K562 (cell line): ENCODE results near the gene TXN2. TPM values are rescaled to one million over a fixed set of nuclear protein-coding genes. Genes with fewer than 3 reads are reported as not detected.

Experiments
- CBX8 ChIP-seq: fragments of 200-600 bp; sonication (generic); IDR thresholded peaks from 2 replicates; pipeline ENCODE4 v1.6.1; 2012; ENCODE audit warnings: borderline replicate concordance, mixed run types, low read depth, mild to moderate bottlenecking, moderate library complexity, mixed read lengths, low read length, control low read depth, inconsistent platforms; ENCODE audit not compliant: poor library complexity, severe bottlenecking; ENCODE audit errors: extremely low read depth
- CHD7 ChIP-seq: fragments of 200-600 bp; sonication (generic); IDR thresholded peaks from one replicate; pipeline ENCODE4 v1.6.1; 2012; ENCODE audit warnings: mild to moderate bottlenecking, low read depth, low read length, inconsistent platforms
- ERF ChIP-seq: fragments of 450-650 bp; formaldehyde crosslinking; IDR thresholded peaks from 2 replicates; pipeline ENCODE4 v1.4.0; 2020; ENCODE audit warnings: mild to moderate bottlenecking, mixed read lengths
- ETS1 ChIP-seq: conservative IDR thresholded peaks from 2 replicates; pipeline ENCODE4 v1.6.1; 2011; ENCODE audit warnings: low read depth, mild to moderate bottlenecking, low read length; ENCODE audit not compliant: control insufficient read depth
- ETV1 ChIP-seq: fragments of 450-650 bp; conservative IDR thresholded peaks from 2 replicates; pipeline ENCODE4 v1.6.1; 2016; ENCODE audit warnings: missing genetic modification characterization, control low read depth, low read depth, missing compliant biosample characterization
- MAFG ChIP-seq: fragments of 450-650 bp; conservative IDR thresholded peaks from 2 replicates; pipeline ENCODE4 v1.6.1; 2016; ENCODE audit warnings: missing genetic modification characterization, missing compliant biosample characterization
- MTA2 ChIP-seq: fragments of 450-650 bp; IDR thresholded peaks from 2 replicates; pipeline ENCODE4 v1.6.1; 2016; ENCODE audit warnings: low read depth
- PKNOX1 ChIP-seq: fragments of 450-650 bp; IDR thresholded peaks from 2 replicates; pipeline ENCODE4 v1.6.1; 2016
- RB1 ChIP-seq: fragments of 450-650 bp; IDR thresholded peaks from 2 replicates; pipeline ENCODE4 v1.6.1; 2017; ENCODE audit warnings: low read depth, mild to moderate bottlenecking
- TCFL5 ChIP-seq: fragments of 250-450 bp; sonication (Bioruptor Pico); conservative IDR thresholded peaks from 2 replicates; pipeline ENCODE4 v1.6.1; 2021; ENCODE audit warnings: mild to moderate bottlenecking, moderate library complexity, matching md5 sums
- ZC3H8 ChIP-seq: fragments of 450-650 bp; IDR thresholded peaks from 2 replicates; pipeline ENCODE4 v1.6.1; 2017
- polyA plus RNA-seq, 8 experiments: library from polyadenylated mRNA; depleted of rRNA in 4 of 8; stranded (reverse) in 5 of 8; unstranded in 3 of 8; fragments of >200 nt; fragmentation: Nextera tagmentation in 2 of 8; fragmentation: Illumina TruSeq in 1 of 8; extraction: Ambion mirVana in 2 of 8; extraction: Trizol in 1 of 8; gene quantifications; 2 replicates each; pipeline versions ENCODE4 v1.2.1 to v1.2.3, GENCODE V29; 2011 to 2014; ENCODE audit warnings: inconsistent platforms in 1 of 8, missing spikeins in 1 of 8
- total RNA-seq, 7 experiments: library from RNA; depleted of rRNA in 6 of 7; stranded (reverse); fragments of >200 nt in 6 of 7; fragmentation: Illumina TruSeq in 2 of 7; extraction: Trizol in 2 of 7; gene quantifications; 2 replicates each; pipeline versions ENCODE4 v1.2.1 to v1.2.3, GENCODE V29; 2011 to 2021; ENCODE audit warnings: low replicate concordance in 1 of 7

The TXN2 gene
- total and polyA plus RNA-seq, 9 of the 15 experiments (the other 6 are each of a cell fraction or from before 2014, with no cell fraction given), result 48.5 to 399 (median 118) TPM

- no peak for TF ChIP-seq CHD7
- no peak for TF ChIP-seq PKNOX1
- no peak for TF ChIP-seq ZC3H8
- TF ChIP-seq RB1, result no peak
- TF ChIP-seq TCFL5 (CRISPR knock-in tag), result no peak
- TF ChIP-seq MAFG (tag), result no peak
- no peak for TF ChIP-seq ETS1
- TF ChIP-seq ERF, result no peak
- no peak for TF ChIP-seq ETV1 (tag)
- TF ChIP-seq CBX8, result no peak
- TF ChIP-seq MTA2, result no peak
Observed at GRCh38 chr22:36510966-36511881, 29.8 kb upstream of the TXN2 start (continued).
